Fibroblast of peridontal ligament (primary cell): ENCODE data around the gene TRAF3.
"Not testable (repeated sequence)": the region's sequence is repeated elsewhere in the genome, so short reads cannot be mapped to it uniquely, and the experiment has no call there.

Experiments used
- DNase-seq: peaks from one replicate; pipeline ENCODE4 v3.0.0-alpha.2; 2010; ENCODE audit errors: extremely low read depth

The TRAF3 gene

GRCh38 chr14:102923925-102924486, 146.8 kb downstream of the TRAF3 start:
- no peak for DNase-seq

DNA sequence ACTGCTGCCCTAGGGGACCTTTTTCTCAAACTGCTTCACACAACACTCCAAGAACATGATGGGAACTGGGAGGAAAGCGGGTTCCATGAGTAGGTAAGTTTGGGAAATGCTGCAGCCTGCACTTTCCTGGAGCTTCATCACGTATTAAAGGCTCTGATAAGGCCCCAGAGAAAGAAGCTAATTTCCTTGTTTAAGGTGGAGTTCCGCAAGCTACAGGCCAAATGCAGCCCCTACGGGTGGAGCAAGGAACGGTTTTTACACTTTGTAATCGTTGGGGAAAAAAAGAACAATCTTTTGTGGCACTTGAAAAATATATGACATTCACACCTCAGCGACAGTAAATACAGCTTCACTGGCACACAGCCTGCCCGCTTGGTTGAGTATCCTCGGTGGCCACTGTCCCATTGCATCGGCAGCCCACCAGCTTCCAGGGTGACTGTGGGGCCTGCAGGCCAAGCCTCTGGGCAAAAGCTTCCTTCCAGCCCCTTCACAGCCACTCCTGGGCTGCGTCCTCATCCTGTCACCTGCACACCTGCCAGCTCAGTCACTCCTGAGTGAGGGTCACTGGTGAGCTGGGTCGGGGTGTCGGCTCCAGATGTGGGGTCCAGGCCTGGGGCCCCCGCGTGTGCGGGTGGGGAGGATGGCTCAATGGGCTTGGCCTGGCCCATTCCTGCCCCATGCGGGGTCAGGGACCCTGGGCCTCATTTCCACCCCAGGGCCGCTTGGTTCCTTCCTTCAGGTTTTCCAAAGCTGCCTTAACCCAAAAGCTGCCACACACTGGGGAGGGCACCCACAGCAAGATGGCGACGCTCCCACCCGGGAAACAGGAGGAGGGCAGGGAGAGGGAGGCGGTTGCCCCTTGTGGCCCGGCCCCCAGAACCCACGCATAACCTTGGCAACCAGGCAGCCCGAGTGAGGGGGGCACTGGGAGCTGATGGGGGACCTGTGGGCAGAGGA, 147.7 kb downstream of the TRAF3 start:
- DNase-seq = no peak

DNA sequence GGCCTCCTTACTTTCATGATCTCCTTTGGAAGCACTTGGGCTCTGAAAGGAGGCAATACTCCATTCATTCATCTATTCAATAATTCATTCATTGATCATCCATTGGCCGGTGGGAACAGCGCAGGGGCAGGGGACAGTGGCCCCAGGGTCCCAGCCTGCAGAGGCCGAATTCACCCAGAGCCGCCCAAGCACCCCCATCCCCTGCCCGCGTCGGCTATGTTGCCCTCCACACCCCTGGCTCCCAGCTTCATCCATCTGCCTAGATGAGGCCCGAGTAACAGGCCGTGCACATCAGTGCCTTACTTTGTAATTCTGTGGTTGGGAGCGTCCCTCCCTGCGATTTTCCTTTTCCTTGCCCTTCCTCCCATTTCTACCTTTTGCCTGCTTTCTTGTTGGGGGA, 148.4 kb downstream of the TRAF3 start:
- DNase-seq = no peak

DNA sequence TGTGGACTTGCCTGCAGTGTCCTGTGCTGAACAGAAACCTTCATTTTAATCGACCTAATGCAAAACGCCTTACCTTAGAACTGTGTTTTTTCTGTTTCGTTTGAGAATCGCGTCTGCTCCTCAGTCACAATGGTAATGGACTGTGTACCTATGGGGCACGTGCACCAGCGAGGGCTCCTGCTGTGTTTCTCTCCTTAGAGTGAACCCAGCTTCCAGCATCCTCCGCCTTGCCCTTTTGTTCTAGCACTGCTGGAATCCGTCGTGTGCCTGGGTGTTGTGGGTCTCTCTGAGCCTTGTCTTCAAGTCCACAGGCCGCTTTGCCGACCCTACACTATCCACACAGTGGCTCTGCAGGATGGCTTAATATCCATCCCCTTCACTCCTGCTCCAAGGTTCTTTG, 148.9 kb downstream of the TRAF3 start:
- DNase-seq = no peak

DNA sequence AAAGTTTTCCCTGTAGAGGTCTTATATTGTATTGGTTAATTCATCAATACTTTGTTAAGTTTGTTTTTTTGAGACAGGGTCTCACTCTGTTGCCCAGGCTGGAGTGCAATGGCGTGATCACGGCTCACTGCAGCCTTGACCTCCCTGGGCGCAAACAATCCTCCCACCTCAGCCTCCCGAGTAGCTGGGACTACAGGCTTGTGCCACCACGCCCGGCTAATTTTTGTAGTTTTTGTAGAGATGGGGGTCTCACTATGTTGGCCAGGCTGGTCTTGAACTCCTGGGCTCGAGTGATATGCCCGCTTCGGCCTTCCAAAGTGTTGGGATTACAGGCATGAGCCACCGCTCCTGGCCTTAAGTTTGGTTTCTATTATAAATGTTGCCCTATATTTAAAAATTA, 149.6 kb downstream of the TRAF3 start:
- DNase-seq = not testable (repeated sequence)

DNA sequence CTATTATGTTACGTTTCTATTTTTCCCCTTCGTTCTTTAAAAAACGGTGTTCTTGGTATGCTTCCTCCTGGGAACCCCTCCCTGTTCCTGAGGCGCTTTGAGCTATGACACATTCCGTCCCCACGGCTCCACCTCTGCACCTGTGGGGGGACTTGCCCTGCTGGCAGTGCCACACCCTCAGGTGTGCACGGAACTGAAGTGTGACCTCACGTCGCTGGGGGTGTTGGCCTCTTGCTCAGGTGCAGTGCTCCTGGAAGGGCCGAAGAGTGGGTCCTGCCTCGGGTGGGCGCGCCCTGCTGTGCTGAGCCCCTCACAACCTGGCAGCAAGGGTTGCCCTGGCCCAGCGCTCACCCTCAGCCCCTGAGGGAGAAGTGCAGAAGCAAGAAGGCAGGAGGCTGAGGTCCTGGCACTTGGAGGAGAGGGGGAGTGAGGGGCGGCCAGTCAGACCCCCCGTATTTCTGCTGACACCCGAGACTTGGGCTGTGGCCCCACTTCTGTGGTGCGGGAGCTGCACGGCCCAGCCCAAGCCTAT, 150.2 kb downstream of the TRAF3 start:
- DNase-seq = no peak

GRCh38 chr14:102927878-102928411, 150.7 kb downstream of the TRAF3 start:
- DNase-seq = no peak

DNA sequence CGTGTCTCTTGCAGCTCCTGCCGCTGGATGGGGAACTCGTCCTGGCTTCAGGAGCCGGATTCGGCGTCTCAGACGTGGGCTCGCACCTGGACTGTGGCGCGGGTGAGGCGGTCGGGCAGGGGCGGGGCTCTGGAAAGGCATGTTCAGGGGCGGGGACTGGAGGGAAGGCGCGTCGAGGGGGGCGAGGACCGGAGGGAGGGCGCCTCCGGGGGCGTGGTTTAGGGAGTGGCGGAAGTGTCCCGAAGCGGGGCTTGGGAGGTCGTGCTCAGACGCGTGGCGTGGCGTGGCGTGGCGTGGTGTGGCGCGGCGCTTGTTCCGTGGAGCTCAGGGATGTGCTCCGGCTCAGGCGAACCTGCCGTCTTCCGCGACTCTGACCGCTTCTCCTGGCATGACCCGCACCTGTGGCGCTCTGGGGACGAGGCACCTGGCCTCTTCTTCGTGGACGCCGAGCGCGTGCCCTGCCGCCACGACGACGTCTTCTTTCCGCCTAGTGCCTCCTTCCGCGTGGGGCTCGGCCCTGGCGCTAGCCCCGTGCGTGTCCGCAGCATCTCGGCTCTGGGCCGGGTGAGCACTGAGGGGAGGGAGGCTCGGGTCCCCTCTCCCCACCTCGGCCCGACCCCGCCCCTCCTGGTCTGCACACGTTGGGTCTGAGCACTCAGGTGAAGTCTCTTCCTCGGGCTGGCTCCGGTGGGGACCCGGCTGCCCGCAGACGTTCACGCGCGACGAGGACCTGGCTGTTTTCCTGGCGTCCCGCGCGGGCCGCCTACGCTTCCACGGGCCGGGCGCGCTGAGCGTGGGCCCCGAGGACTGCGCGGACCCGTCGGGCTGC, 151.4 kb downstream of the TRAF3 start:
- no peak for DNase-seq

- DNase-seq = no peak
Observed at GRCh38 chr14:102929241-102930137, 152.2 kb downstream of the TRAF3 start.

- DNase-seq = no peak
Observed at GRCh38 chr14:102930138-102930752, 153.0 kb downstream of the TRAF3 start.

- DNase-seq = no peak
Observed at GRCh38 chr14:102930753-102931579, 153.7 kb downstream of the TRAF3 start.

GRCh38 chr14:102931580-102932285, 154.5 kb downstream of the TRAF3 start:
- no peak for DNase-seq

GRCh38 chr14:102932484-102933248, 155.4 kb downstream of the TRAF3 start:
- no peak for DNase-seq

DNA sequence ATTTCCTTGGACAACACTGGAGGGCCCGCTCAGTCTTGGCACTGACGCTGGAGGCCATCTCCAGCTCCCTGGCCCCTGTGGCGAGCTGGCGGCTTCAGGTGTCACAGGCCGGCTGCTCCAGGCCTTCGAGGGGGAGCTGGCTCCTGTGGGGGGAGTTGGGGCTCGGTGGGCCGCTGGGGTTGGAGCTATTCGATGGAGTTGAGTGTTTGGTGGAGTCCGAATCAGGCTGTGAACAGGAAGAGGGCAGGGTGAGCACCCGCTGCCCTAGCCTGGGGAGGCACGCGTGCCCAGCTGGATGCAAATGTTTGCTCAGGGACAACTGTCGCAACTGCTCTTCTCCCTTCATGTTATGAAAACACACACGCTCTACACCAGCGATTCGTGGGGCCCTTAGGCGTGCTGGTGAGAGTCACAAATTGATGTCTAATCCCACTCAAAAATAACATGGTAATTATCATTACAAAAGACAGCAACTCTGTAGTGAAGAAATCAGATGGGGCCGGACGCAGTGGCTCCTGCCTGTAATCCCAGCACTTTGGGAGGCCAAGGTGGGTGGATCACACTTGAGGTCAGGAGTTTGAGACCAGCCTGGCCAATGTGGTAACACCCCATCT, 156.5 kb downstream of the TRAF3 start:
- no peak for DNase-seq

DNA sequence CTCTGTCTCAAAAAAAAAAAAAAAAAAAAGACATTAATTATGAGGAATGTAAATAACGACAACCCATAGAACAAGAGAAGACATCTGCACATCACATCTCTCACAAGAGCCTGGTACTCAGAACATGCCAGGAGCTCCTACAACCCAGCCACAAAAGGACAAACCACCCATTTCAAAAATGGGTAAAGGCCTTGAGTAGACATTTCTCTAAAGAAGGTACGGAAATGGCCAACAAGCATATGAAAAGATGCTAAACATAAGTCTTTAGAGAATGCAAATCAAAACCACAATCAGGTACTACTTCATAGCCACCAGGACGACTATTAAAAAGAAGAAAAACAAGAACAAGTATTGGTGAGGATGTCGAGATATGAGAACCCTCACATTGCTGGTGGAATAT, 158.5 kb downstream of the TRAF3 start:
- DNase-seq = no peak

DNA sequence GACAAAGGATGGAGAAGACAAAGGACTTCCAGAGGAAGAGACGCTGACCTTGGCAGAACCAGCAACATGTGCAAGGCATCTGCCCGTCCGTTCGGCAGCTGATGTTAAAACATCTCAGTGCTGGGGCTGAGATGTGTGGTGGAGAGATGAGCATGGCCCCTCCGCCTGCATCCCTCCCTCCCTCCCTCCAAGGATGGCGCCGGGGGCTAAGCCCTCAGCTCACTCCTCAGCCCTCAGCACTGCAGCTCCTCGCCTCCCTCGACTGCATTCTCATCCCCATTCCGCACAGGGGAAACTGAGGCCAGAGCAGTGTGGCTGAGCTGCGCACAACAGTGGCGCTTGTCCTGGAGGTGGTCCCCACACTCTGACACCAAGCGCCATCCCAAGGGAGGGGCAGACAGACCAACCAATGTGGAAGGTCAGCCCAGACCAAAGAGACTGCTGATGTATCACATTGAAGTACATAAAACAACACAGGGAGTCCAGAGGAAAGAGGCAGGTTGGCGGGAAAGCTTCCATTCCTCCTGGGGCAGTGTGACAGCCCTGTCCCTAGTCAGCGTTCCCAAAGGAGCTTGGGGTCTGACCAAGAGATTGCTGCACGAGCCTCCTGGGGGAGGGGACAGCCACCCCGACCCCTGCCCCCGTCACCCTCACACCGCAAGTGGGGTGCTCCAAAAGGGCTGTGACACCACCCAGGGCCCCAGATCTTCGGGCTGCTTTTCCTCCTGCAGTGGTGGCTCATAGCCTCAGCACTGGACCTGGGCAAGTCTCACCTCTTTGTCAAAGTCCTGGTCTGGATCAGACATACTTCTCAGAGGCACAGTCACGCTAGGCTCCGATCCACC, 160.3 kb downstream of the TRAF3 start:
- DNase-seq = no peak

GRCh38 chr14:102938191-102938590, 160.9 kb downstream of the TRAF3 start:
- DNase-seq = no peak
